Measurements from ENCODE around the gene HMGCS1.

GRCh38 chr5:43303242-43303641 lies 10.0 kb downstream of the HMGCS1 start:
- no peak for TF ChIP-seq CTCF (IDR thresholded peaks at IDR 0.05)
- TF ChIP-seq POLR2A (IDR thresholded peaks at IDR 0.05), result no peak
